B cell (primary cell): ENCODE data around the gene MKRN1.

Experiments used
- CTCF ChIP-seq: fragments of 200-600 bp; IDR thresholded peaks from one replicate; pipeline ENCODE4 v1.8.0; 2022; ENCODE audit warnings: antibody characterized with exemption, mild to moderate bottlenecking
- EZH2 ChIP-seq: IDR thresholded peaks from 2 replicates; pipeline ENCODE4 v1.6.1; 2012; ENCODE audit warnings: borderline replicate concordance, low read depth, mild to moderate bottlenecking, moderate library complexity, low read length; ENCODE audit not compliant: insufficient read depth, poor library complexity, severe bottlenecking

DNA sequence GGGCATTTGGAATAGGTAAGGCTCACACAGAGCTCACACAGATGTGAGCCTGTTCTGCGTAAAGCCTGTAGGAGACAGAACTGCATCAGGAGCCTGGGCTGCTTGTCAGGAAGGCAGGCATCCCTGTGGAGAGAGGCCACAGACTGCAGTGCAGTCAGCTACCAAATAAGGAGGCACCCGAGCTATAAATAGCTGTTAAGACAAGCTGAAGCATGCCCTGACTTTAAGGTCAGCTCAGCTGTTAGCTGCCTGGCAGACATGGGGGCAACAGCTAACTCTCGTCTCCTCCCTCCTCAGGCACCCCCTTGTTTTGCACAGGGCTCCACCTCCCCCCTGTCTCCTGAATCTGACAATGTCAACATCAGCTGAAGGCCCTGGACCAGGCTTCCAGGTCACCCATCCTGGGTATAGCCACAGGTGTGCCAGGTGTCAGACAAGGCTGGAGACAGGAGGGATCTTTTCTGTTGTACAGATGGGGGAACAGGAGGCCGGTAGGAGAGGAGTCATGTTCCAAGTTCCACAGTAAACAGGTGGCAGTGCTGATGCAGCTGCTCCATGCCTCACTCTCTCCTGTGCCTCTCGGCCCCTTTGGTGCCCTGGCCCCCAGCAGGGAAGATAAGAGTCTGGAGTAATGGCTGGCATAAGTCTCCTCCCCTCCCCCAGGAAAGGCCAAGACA lies 27.6 kb upstream of the MKRN1 start:
- TF ChIP-seq CTCF (no peak), EZH2 (no peak)
